CD4-positive, alpha-beta T cell treated with Interleukin-1 beta for 1 hour (primary cell): Measurements from ENCODE around the gene NFKBIE.
"Not testable (repeated sequence)": the region's sequence is repeated elsewhere in the genome, so short reads cannot be mapped to it uniquely, and the experiment has no call there.

Experiments
- DNase-seq, 2 donors: peaks; one replicate each; pipeline ENCODE4 v3.0.0-alpha.2; 2020 to 2022

The NFKBIE gene

GRCh38 chr6:44265007-44265721 lies at the start of gene NFKBIE:
Gene NFKBIE (minus strand): TSS chr6:44265551. CDS start chr6:44265346, 205 bp downstream.
- peak; percentile 96 for DNase-seq

GRCh38 chr6:44314657-44315056 lies 49.3 kb upstream of the NFKBIE start:
- DNase-seq = not testable (repeated sequence)

GRCh38 chr6:44312901-44313788 lies 47.8 kb upstream of the NFKBIE start, which contains the start of gene AARS2:
Gene AARS2 (minus strand): TSS chr6:44313347. CDS start chr6:44313323, 24 bp downstream.
- peak; percentile 89 to 93 for DNase-seq

DNA sequence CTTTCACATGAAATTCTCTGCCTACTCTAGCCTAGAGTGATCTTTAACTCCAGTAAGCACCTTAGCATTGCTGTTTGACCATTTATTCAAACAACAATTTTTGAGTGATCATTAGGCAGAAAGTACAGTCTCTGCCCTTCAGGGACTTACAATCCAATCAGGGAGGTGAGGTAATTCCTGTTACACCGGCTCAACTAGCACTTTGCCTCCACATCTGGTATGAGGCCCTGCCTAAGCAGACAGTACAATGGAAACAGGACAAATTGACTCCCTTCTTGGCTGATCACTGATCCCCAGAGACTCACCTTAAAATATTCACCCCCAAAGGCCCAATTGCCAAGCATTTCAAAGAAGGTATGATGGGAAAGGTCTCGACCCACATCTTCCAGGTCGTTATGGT lies 46.4 kb upstream of the NFKBIE start:
- DNase-seq = no peak

- no peak for DNase-seq
Measured at GRCh38 chr6:44311304-44311703, 46.0 kb upstream of the NFKBIE start.

DNA sequence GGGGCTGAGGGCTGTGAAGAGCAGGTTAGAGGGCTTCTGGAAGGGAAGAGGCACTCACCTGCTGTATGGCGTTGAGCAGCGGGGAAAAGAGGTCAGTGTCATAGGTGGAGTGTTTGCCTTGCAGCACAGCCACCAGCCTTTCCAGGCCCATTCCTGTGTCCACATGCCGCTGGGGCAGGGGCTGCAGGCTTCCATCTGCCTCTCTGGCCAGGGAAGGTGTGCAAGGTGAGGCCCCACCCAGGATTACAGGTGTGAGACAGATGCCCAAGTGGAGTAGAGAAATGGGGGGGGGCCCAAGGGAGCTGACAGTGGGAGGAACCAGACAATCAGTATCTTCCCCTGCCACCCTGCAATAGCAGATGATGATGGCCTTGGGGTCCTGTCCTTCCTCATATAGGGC lies 44.9 kb upstream of the NFKBIE start:
- no peak for DNase-seq

GRCh38 chr6:44309631-44310030 lies 44.3 kb upstream of the NFKBIE start:
- no peak for DNase-seq

DNA sequence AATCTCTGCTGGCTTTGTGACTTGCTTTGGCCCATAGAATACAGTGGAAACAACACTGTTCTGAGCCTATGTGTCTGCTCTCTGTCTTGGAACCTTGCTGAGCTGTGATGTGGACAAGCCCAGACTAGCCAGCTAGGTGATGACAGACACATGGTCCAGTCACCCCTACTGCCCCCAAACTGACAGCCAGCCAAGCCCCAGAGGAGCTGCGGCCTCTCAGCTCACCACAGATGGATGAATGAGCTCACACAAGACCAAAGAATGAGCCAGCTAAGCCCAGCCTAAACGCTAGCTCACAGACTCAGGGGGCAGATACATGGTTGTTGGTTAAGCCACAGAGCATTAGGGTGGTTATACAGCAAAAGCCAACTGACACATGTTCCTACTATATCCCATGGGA lies 43.7 kb upstream of the NFKBIE start:
- no peak for DNase-seq

GRCh38 chr6:44307217-44307616 lies 41.9 kb upstream of the NFKBIE start:
- no peak for DNase-seq

- no peak for DNase-seq
Measured at GRCh38 chr6:44306710-44307109, 41.4 kb upstream of the NFKBIE start.

DNA sequence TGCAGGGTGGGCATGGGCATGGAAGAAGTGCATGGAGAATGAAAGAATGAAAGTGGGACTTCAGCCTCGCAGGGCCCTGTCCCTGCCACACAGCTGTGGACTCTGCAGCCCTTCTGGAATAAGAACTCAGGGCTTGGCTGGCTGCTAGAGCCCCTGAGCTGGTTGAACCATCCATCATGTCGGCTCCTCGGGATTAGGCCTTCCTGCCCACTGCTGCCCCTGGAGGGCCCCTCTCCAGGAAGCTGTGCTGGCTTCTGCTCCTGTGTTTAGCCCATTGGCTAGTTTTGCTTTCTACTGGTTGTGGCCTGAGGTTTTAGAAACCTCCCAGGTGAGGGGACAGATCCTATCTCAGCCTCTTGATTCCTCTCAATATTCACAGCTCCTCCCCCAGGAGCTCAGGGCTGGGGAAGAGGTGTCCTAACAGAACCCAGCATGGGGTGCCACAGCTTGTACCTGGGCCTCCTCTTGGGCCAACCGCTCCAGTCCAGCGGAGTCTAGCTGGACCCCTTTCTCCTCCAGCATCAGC lies 39.9 kb upstream of the NFKBIE start:
- DNase-seq = no peak

DNA sequence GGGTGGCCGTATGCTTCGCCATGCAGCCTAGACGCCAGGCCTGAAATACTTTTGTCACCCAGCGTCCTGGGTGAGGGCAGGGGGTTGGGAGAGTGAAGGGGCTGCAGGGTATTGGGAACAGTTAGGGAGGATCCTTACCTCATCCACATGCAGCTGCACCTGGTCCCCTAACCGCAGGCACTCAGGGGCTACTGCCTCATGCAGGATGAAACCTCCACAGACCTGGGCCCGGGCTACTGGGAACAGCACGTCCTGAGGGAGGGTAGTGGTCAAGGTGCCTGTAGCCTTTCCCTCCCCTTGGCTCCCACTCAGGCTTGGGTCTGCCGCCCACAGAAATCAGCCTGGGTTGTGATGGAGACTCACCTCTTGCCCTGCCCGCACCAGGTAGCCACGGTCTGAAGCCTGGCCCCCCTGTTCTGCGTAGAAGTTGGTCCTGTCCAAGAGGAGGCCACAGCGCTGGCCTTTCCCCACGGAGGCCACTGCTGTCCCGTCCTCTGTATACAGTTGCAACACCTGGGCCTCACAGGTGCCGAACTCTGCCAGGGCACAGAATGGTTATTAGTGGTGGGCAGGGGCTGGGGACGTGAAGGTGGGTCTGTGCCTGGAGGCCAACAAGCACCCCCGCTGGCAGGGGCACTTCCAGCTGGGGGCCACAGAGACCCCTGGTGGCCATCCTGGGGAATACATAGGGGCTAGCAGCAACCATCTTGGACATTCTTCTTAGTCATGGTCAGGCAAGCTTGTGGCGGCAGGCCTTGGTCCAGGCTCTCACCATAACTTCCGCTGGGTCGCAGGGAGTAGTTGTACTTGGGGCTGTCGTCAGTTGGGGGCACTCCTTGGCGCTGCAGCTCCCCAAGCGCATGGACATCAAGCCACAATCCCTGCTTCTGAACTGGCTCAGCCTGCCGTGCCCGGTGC lies 39.2 kb upstream of the NFKBIE start:
- peak; percentile 40 to 47 for DNase-seq

DNA sequence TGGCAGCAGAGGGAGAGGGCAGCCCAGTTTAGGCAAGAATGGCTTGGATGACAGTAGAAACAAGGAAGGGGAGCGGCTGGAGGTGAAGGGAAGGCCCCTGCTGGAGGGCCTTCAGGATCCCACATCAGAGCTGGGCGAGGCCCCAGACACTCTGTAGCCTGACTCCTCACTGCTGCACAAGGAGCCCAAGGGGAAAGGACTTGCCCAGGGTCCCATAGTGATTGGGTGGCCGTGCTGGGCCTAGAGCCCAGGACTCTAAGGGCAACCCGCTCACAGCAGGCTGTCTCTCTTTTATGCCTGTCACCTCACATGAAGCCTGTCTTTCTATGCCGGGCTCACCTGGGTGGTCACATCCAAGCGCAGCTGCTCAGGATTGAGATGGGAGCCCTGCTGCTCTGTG lies 38.5 kb upstream of the NFKBIE start:
- no peak for DNase-seq

- DNase-seq = no peak
Measured at GRCh38 chr6:44302856-44303255, 37.5 kb upstream of the NFKBIE start.

GRCh38 chr6:44301782-44302564 lies 36.6 kb upstream of the NFKBIE start:
- no peak for DNase-seq

GRCh38 chr6:44301106-44301505 lies 35.8 kb upstream of the NFKBIE start:
- DNase-seq = no peak

DNA sequence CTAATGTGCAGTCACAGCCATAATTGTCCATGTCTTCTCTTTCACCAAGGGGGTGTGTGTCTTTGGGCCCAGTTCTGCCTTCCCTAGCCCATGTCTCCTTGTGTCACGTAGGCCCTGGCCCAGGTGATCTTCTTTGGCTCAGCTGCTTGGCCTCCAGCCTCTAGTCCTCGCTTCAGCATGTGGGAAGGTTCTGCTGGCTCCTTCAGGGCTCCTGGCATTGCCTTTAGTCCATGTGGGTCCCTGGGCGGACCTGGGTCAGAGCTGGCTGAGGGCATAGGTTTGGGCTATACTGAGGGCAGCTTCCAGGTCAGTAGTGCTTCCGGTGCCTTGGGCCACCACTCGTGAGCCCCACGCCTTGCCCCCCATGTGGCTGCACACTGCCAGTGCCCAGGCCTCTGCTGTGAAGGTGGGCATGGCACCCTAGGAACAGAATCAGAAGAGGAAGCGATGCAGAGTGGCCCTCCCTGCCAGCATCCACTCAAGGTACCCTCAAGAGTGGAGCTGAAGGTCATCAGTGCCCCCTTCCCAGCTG lies 35.0 kb upstream of the NFKBIE start:
- no peak for DNase-seq

DNA sequence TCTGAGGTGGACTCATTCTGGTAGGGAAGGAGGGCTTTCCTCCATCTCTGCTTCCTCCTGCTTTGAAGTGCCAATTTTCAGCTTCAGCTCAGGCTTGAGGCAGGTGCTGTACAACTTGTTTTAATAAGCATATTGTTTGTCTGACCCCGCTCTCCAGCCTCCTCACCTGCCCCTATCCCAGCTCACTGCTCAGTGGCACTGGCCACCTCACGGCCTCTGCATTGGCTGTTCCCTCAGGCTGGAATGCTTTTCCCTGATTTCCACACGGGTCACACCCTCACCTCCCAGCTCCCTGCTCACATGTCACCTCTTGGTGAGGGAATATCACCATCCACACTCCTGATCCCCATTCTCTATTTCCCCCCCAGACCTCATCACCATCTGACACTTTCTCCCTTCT lies 33.5 kb upstream of the NFKBIE start:
- DNase-seq = no peak

DNA sequence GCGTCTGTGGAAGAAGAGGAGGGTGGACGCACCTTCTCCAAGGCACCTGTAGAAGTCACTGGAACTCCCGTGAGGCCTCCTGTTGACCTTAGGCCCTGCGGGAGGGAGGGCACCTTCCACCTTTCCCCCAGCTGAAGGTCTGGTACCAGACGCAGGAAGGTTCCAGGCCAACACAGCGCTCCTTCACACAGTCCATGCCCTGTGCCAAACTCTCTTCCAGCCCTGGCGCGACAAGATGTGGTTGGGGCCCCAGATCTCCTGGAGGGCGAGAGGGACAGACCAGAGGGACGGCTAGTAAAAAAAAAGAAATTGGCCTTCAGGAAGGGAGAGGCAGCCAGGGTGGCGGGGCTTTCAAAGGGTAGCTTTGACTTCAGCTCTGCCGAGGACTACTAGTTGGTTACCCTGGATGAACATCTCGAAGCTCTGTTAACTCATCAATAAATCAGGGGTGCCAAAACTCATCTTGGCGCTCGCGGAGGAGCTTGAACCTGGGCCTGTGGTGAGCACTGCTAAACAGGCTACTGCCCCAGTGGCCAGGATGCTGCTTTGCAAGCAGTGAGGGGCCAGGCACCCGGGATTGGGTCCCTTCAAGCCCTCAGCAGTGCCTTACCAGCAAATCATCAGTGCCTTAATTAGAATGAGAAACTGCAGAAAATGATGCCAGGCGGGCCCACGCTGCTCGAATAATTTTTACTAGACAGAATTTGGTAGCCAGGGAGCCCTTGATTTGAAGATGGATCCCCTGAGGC lies 32.9 kb upstream of the NFKBIE start:
- no peak for DNase-seq
